Right lobe of liver (tissue), 4 donors: ENCODE results near the gene TYW1B.
"Not testable (repeated sequence)": the region's sequence is repeated elsewhere in the genome, so short reads cannot be mapped to it uniquely, and the experiment has no call there.

ENCODE experiments used
- POLR2A ChIP-seq: fragments of 450-650 bp; IDR thresholded peaks from one replicate; pipeline ENCODE4 v1.6.1; 2017; ENCODE audit warnings: antibody characterized with exemption, mild to moderate bottlenecking
- TF ChIP-seq, protein P1 (sequence below), 4 donors: fragments of 200-600 bp in 3 of 4; fragments of 450-650 bp in 1 of 4; IDR thresholded peaks; one replicate each; pipeline versions ENCODE4 v1.5.1 to v1.8.0; 2016 to 2022; ENCODE audit warnings: antibody characterized with exemption in 4 of 4, mild to moderate bottlenecking in 2 of 4
- donor health status: DM: no; HTN: no; CAD: no.
- donor health status: DM: no; HTN: no; CAD: no.
- donor health status: DM: no; HTN: yes; CAD: no.

DNA sequence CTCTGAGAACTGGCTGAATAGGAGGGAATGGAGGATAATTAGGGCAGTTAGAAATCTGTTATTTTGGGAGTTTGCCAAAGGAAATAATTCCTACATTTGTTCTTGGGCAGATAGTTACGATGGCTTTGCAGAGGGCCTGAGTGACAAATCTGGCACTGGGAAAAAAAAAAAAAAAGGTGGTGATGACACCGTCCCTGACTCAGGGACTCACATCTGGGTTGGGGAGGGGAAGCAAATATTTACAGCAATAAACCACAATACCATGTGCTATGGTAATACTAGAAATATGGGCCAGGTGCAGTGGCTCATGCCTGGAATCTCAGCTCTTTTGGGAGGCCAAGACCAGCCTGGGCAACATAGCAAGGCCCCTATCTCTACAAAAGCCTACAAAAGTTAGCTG, 292.0 kb downstream of the TYW1B start:
- TF ChIP-seq, protein P1, sequence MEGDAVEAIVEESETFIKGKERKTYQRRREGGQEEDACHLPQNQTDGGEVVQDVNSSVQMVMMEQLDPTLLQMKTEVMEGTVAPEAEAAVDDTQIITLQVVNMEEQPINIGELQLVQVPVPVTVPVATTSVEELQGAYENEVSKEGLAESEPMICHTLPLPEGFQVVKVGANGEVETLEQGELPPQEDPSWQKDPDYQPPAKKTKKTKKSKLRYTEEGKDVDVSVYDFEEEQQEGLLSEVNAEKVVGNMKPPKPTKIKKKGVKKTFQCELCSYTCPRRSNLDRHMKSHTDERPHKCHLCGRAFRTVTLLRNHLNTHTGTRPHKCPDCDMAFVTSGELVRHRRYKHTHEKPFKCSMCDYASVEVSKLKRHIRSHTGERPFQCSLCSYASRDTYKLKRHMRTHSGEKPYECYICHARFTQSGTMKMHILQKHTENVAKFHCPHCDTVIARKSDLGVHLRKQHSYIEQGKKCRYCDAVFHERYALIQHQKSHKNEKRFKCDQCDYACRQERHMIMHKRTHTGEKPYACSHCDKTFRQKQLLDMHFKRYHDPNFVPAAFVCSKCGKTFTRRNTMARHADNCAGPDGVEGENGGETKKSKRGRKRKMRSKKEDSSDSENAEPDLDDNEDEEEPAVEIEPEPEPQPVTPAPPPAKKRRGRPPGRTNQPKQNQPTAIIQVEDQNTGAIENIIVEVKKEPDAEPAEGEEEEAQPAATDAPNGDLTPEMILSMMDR (IDR thresholded peaks at IDR 0.05), result not testable (repeated sequence)
- TF ChIP-seq POLR2A, result not testable (repeated sequence)
